ENCODE measurements around the gene CRNN. TPM values are rescaled to one million over a fixed set of nuclear protein-coding genes. Genes with fewer than 3 reads are reported as not detected.
A peak's percentile ranks its signal among the peaks of the same experiment; 100 is the strongest.

The CRNN gene
- not detected in 2 replicates for total RNA-seq
- polyA plus RNA-seq (2012) = not detected

- DNase-seq (ENCODE audit: low read depth) = no peak
These were observed at the start of gene CRNN for GRCh38 chr1:152413909-152414308. Gene CRNN, minus strand, starts transcription at chr1:152414263. Its CDS starts 2,030 bp downstream, at chr1:152412233.

- DNase-seq (ENCODE audit: low read depth) = no peak
These were observed 48.6 kb upstream of the CRNN start for GRCh38 chr1:152462636-152463035.

GRCh38 chr1:152461544-152461943 is 47.5 kb upstream of the CRNN start:
- DNase-seq (ENCODE audit: low read depth) = peak; percentile 75

- DNase-seq (ENCODE audit: low read depth) = no peak
These were observed 46.5 kb upstream of the CRNN start for GRCh38 chr1:152460529-152460899.

- DNase-seq (ENCODE audit: low read depth) = peak; percentile 80
These were observed 45.8 kb upstream of the CRNN start for GRCh38 chr1:152459596-152460528.

- DNase-seq (ENCODE audit: low read depth) = peak; percentile 89
These were observed 44.5 kb upstream of the CRNN start for GRCh38 chr1:152458384-152459185.

- no peak for DNase-seq (ENCODE audit: low read depth)
These were observed 43.5 kb upstream of the CRNN start for GRCh38 chr1:152457561-152457960.

- no peak for DNase-seq (ENCODE audit: low read depth)
These were observed 43.0 kb upstream of the CRNN start for GRCh38 chr1:152457071-152457470.

GRCh38 chr1:152451254-152451653 is 37.2 kb upstream of the CRNN start:
- no peak for DNase-seq (ENCODE audit: low read depth)

- DNase-seq (ENCODE audit: low read depth) = no peak
These were observed 35.6 kb upstream of the CRNN start for GRCh38 chr1:152449661-152450060.

- DNase-seq (ENCODE audit: low read depth) = no peak
These were observed 34.4 kb upstream of the CRNN start for GRCh38 chr1:152448496-152448895.

GRCh38 chr1:152448095-152448494 is 34.0 kb upstream of the CRNN start:
- DNase-seq (ENCODE audit: low read depth) = peak; percentile 53

- DNase-seq (ENCODE audit: low read depth) = no peak
These were observed 33.4 kb upstream of the CRNN start for GRCh38 chr1:152447484-152447883.

GRCh38 chr1:152444045-152444444 is 30.0 kb upstream of the CRNN start:
- peak; percentile 93 for DNase-seq (ENCODE audit: low read depth)

GRCh38 chr1:152442765-152443164 is 28.7 kb upstream of the CRNN start:
- DNase-seq (ENCODE audit: low read depth) = peak; percentile 91

GRCh38 chr1:152442301-152442700 is 28.2 kb upstream of the CRNN start:
- DNase-seq (ENCODE audit: low read depth) = no peak

GRCh38 chr1:152441756-152442155 is 27.7 kb upstream of the CRNN start:
- DNase-seq (ENCODE audit: low read depth) = no peak

- peak; percentile 90 for DNase-seq (ENCODE audit: low read depth)
These were observed 26.8 kb upstream of the CRNN start for GRCh38 chr1:152440635-152441471.

- DNase-seq (ENCODE audit: low read depth) = peak; percentile 51
These were observed 22.8 kb upstream of the CRNN start for GRCh38 chr1:152436593-152437496.

- DNase-seq (ENCODE audit: low read depth) = no peak
These were observed 13.4 kb upstream of the CRNN start for GRCh38 chr1:152427458-152427857.
